NCI-H146 treated with DMSO at 0.1 percent for 48 hours (cell line): ENCODE data around the gene EHD1.

ENCODE experiments used
- DNase-seq: peaks from one replicate; lab custom pipeline; 2025; ENCODE audit not compliant: unreplicated experiment; lab: John Stamatoyannopoulos, UW

EHD1 gene

DNA sequence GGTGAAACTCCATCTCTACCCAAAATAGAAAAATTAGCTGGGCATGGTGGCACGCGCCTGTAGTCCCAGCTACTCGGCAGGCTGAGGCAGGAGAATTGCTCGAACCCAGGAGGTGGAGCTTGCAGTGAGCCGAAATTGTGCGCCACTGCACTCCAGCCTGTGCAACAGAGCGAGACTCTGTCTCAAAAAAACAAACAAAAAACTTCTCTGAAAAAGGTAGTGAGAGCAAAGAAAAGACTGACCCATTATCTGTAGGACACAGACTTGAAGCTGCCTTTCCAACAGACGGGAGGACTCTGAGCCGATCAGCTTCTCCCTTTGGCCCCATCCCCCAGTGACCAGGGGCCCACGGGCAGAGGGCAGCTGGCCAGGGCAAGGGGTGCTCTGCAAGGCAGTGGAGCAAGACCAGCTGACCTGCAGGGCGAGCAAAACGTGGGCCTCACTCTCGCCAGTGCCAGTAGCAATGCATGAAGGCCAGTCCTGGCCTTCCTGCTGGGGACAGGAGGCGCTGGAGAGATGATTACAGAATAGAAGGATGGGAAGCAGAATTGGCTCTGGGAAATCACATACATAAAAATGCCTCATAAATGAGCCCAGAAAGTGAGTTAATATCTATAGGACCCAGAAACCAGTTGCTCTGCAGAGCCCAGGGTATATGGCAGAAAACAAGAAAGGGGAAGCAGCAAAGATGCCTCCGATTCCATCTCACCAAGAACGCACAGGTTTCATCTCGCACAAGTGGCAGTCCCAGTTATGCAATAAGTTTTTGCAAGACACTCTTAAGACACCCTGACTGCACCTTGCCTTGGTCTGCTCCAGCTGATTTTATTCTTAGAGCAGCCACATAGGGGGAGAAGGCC is 2.8 kb downstream of the EHD1 start:
- DNase-seq: no peak

DNA sequence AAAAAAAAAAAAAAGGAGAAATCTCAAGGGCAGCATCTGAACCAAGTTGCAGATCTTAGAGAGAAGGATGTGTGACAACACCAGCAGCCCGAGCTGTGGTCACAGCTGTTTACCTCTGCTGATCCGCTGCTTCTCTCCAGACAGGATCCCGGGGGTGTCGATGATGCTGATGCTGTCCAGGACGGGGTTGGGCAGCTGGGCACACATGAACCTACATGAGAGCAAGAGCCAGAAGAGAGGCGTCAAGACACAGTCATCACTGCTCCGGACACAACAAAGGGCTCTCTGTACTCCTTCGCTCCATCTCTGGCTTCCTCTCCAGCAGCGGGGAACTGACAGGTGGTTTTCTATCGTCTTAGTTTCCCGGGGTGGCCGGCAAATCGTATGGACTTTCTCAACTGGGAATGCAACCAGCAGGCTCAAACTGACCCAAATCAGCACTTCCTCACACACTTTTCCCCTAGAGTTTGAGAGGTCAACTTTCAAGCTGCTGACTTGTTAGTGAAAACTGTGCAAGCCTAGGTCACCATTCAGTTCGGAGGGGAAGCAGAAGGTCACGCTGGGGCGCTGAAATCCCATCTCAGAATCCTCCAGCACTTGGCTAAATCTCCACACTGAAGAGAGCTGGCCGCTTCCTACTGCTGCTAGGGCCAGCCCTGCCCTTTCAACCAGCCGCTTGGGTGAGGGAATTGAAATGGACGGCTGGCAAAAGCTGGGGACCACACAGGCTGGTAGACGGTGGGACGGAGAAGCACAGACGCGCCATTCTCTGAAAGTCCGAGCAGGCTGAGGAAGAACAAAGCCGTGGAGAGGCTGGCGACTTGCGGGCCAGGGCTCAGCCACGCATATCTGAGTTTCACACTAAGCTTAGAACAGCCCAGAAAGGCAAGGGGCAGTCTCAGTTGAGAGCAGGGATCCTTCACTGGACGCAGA is 3.8 kb downstream of the EHD1 start:
- no peak for DNase-seq

DNA sequence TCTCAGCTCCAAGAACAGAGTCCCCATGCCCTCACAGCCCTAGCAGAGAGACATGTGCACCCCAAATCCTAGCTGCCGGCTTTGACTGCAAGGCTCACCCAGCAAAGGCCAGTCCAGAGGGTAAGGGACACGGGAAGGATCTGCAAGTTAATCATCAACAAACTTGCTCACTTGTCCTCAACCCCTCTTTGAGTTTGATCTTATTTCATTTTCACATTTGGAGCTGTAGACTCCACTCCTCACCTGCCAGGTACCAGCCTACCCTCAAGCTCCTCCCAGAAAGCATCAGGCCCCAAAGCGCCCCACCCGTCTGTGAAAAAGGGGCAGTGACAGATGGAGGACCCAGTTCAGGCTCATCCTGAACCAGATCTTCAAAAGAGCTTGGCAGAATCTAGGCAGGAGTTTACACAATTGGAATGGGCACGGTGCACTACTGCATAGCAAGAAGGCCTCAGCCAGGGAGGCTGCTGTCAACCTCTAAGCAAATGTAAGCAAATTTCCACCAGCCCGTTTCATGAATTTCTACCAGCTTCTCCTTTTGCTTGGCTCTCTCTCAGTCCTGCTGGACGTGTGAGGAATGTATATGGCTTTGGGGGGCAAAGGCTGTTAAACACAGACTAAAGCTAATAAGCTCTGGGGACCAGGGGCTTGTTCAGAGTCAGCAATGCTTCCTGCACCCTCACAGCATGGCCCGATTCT is 5.5 kb downstream of the EHD1 start:
- DNase-seq: no peak

- DNase-seq: no peak
These were observed 6.9 kb downstream of the EHD1 start for GRCh38 chr11:64871492-64871891.

- no peak for DNase-seq
These were observed 7.4 kb downstream of the EHD1 start for GRCh38 chr11:64870893-64871466.

DNA sequence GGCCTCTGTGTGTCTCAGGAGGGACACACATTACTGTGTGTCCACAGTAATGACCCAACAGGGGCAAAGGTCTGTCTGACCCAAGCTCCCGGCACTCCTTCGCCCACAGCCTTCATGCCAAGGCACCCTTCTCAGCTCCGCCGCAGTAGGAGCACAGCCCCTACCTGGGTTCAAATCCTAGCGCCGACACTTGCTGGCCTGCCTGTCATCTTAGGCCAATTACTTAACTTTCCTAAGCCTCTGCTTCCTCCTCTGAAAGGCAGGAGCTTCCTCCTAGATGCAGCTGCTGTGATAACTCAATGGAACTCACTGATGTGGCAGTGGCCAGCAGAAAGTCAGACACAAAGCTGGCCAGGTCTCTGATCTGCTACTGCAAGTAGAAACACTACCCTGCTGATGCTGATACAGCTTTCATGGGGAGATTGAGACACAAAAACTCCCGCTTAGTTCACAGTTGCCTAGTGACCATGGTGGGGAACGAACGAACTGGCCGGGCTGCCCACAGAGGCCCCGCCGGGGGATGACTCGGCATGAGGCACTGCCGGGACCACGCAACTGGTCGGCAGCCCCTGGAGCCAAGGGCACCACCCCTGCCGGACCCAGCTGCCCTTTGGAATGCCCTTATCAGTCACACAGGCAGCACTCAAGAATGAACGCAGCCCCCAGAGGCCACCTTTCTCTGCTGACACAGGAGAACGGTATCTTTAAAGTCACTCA is 8.1 kb downstream of the EHD1 start:
- DNase-seq: no peak

- DNase-seq: no peak
These were observed 8.7 kb downstream of the EHD1 start for GRCh38 chr11:64869571-64870175.

GRCh38 chr11:64868904-64869570 is 9.4 kb downstream of the EHD1 start:
- DNase-seq: no peak

- DNase-seq: no peak
These were observed 10.5 kb downstream of the EHD1 start for GRCh38 chr11:64867748-64868462.

- no peak for DNase-seq
These were observed 12.3 kb downstream of the EHD1 start for GRCh38 chr11:64866173-64866491.

GRCh38 chr11:64865286-64866172 is 12.9 kb downstream of the EHD1 start:
- DNase-seq: no peak

DNA sequence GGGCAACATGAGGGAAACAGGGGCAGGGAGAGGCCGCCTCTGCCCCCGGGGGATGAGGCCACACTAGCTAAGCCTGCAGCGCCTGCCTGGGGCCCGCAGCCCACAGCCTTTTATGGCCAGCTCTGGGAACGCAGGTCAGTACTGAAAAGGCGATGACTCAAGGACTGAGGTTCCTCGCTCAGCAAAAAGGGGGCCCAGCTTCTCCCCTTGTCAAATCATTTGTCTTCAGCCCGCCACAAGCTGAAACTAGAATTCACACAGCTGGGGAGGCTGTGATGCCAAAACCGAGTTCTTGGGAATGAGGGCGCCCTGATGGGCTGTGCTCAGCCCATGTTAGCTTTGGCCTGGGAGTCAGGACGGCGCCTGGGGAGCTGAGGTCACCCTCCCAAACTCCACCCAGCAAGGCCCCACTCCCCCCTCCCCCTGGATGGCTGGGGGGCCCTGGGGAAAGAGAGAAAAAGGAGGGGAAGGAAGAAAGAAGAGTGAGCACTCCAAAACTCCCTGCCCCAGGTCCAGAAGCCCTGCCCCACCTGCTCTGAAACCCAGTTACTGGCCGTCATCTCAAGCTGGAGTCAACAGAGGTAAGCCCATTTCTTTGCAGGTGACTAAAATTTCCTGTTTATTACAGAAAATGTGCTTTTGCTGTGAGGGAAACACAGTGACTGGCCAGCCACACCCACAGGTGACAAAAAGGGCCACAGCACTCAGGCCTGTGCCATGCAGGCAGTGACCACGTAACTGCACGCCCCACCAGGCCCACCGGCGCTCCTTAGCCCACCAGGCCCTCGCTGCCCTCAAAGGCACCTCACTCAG is 13.7 kb downstream of the EHD1 start:
- DNase-seq: no peak

GRCh38 chr11:64864135-64864472 is 14.3 kb downstream of the EHD1 start:
- DNase-seq: no peak

DNA sequence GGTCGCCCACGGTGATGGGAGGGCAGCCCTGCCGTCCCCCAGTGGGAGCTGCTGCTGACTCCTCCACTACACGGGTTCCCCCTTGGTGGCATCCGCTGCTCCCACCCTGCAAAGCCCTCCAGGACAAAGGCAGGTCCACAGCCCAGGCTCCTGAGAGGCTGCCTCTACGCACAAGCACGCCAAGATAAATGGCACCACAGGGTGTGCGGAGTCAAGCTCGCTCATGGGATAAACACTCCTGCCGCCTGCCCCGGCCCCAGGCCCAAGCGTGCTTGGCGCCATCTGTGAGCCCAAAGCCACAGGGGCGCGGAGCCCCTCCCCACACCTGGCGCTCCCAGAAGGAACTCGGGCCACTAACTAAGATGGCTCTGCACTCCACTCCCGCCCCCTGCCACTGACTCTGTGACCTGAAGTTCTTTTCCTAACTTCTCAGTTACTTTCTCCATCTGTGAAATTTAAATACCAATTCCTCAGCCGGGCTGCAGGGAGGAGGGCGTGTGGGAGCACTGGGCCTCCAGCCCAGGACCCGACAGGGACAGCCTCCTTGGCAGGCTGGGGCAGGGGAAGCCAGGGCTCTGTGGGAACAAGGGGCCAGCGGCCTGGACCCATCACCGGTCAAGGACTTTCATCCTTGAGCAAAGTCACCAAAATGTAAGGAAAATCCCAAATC is 14.9 kb downstream of the EHD1 start:
- DNase-seq: no peak

DNA sequence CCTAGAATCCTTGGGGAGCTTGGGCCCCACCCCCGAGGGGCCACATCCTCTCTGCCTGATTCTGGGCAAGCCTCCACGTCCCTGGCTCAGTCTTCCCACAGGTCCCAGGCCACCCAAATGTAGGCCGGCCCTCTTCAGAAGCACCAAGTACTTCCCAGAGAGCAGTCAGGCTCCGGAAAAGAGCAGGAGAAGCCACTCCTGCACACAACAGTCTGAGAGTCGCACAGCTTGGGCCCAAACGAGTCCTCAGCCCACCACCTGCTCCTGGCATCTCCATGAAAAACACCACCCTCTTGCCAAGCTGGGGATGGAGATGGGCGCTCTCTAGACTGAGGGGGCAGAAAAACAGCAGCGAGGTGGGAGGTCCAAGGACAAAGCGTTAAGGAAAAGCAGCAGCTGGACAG is 15.4 kb downstream of the EHD1 start:
- no peak for DNase-seq

- DNase-seq: no peak
These were observed 17.0 kb downstream of the EHD1 start for GRCh38 chr11:64861227-64861975.
